HG02678 (cell line): ENCODE measurements around the gene ACOT8.
"Not testable (repeated sequence)": the region's sequence is repeated elsewhere in the genome, so short reads cannot be mapped to it uniquely, and the experiment has no call there.

Source experiments
- ATAC-seq: cut with Tn5 transposase; IDR thresholded peaks from one replicate; pipeline ENCODE4 v1.9.1; 2021; ENCODE audit warnings: mild to moderate bottlenecking, moderate library complexity; ENCODE audit not compliant: unreplicated experiment

Gene ACOT8

GRCh38 chr20:45888681-45889080 lies 31.5 kb upstream of the ACOT8 start:
- no peak for ATAC-seq

GRCh38 chr20:45887346-45887715 lies 30.1 kb upstream of the ACOT8 start, which contains the start of gene SPATA25:
Gene SPATA25 (minus strand): TSS chr20:45887622. CDS start chr20:45887590, 32 bp downstream.
- ATAC-seq, result no peak

GRCh38 chr20:45886590-45887345 lies 29.6 kb upstream of the ACOT8 start:
- no peak for ATAC-seq

- no peak for ATAC-seq
Measured at GRCh38 chr20:45883100-45883469, 25.9 kb upstream of the ACOT8 start.

- no peak for ATAC-seq
Measured at GRCh38 chr20:45882469-45883099, 25.4 kb upstream of the ACOT8 start.

GRCh38 chr20:45880988-45881788 lies 24.0 kb upstream of the ACOT8 start, which contains the start of gene ZSWIM1:
Gene ZSWIM1 (plus strand): TSS chr20:45881227. CDS start chr20:45882593, 1,366 bp downstream.
- peak; percentile 97 for ATAC-seq

GRCh38 chr20:45878076-45878761 lies 21.0 kb upstream of the ACOT8 start:
- no peak for ATAC-seq

- ATAC-seq, result no peak
Measured at GRCh38 chr20:45874576-45874975, 17.4 kb upstream of the ACOT8 start.

GRCh38 chr20:45874104-45874481 lies 16.9 kb upstream of the ACOT8 start:
- ATAC-seq, result not testable (repeated sequence)

GRCh38 chr20:45873409-45874103 lies 16.4 kb upstream of the ACOT8 start:
- ATAC-seq, result no peak

- ATAC-seq, result no peak
Measured at GRCh38 chr20:45872626-45873025, 15.4 kb upstream of the ACOT8 start.

GRCh38 chr20:45867819-45868176 lies 10.6 kb upstream of the ACOT8 start:
- ATAC-seq, result no peak

- no peak for ATAC-seq
Measured at GRCh38 chr20:45867136-45867818, 10.1 kb upstream of the ACOT8 start.

GRCh38 chr20:45866454-45866853 lies 9.3 kb upstream of the ACOT8 start:
- no peak for ATAC-seq

- ATAC-seq, result no peak
Measured at GRCh38 chr20:45863543-45864470, 6.6 kb upstream of the ACOT8 start.

GRCh38 chr20:45861221-45862075 lies 4.3 kb upstream of the ACOT8 start:
- no peak for ATAC-seq

- ATAC-seq, result no peak
Measured at GRCh38 chr20:45860560-45861220, 3.5 kb upstream of the ACOT8 start.
